Activated CD4-positive, alpha-beta T cell treated with anti-CD3 and anti-CD28 coated beads for 36 hours (primary cell): ENCODE results near the gene TASP1. TPM values are rescaled to one million over a fixed set of nuclear protein-coding genes. Genes with fewer than 3 reads are reported as not detected.
"Not testable (repeated sequence)": the region's sequence is repeated elsewhere in the genome, so short reads cannot be mapped to it uniquely, and the experiment has no call there.

Source experiments
- ATAC-seq: fragments of 200-7000 bp; cut with Tn5 transposase; one replicate; pipeline ENCODE4 v1.10.0; 2021; ENCODE audit warnings: mild to moderate bottlenecking, moderate library complexity
- CTCF ChIA-PET: fragments of 350-600 bp; sonication (Branson Sonifier 250); formaldehyde crosslinking; loops from one replicate; lab custom pipeline; 2021; ENCODE audit warnings: antibody characterized with exemption; lab: Charles Lee
- POLR2A ChIA-PET: fragments of 350-600 bp; sonication (Branson Sonifier 250); formaldehyde crosslinking; loops from one replicate; lab custom pipeline; 2021; ENCODE audit warnings: antibody characterized with exemption, inconsistent platforms; lab: Charles Lee
- DNase-seq: peaks from one replicate; pipeline ENCODE4 v3.0.0-alpha.2; 2020
- H3K27ac Mint-ChIP-seq: one replicate; pipeline ENCODE4 v1.8.0; 2021; ENCODE audit warnings: mixed read lengths
- H3K27me3 Mint-ChIP-seq: one replicate; pipeline ENCODE4 v1.8.0; 2021; ENCODE audit warnings: mixed read lengths
- H3K36me3 Mint-ChIP-seq: one replicate; pipeline ENCODE4 v1.8.0; 2021; ENCODE audit warnings: low read depth, mixed read lengths
- H3K4me1 Mint-ChIP-seq: one replicate; pipeline ENCODE4 v1.8.0; 2021; ENCODE audit warnings: mixed read lengths
- H3K4me3 Mint-ChIP-seq: one replicate; pipeline ENCODE4 v1.8.0; 2021; ENCODE audit warnings: mild to moderate bottlenecking, moderate library complexity, mixed read lengths
- H3K9me3 Mint-ChIP-seq: one replicate; pipeline ENCODE4 v1.8.0; 2021; ENCODE audit warnings: low read depth, mixed read lengths
- intact Hi-C, 2 experiments: fragments of 100-400 bp; cut with DNase I in 1 of 2; cut with micrococcal nuclease in 1 of 2; formaldehyde crosslinking; loops; one replicate each; pipeline versions ENCODE4 v1.14.2 to v1.15.1; 2022 to 2024; cut with DNase I, micrococcal nuclease
- total RNA-seq, 2 experiments: library from RNA; stranded (reverse); gene quantifications; one replicate each; pipeline ENCODE4 v1.2.3, GENCODE V29; 2021

TASP1 gene
- total RNA-seq, 2 experiments from 2014 or later: 8.5 to 10.1 TPM

DNA sequence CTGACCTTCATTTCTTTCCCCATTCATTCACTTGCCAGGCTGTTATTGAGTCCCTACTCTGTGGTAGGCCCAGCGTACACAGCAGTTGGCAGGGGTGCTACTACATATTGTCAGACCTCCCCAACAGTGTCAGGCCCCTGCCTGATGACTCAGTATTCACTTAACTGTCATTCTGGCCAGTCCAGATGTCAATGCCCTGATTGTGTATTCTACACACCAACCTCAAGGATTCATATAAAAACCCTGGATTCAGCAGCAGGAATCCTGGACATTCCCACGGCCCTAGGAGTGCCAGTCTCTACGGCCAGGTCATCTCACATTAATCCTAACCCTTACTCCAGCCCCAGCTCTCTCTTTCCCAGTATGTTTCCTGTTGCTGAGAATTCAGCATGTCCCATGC lies 151.5 kb downstream of the TASP1 start:
- H3K27me3 Mint-ChIP-seq: no peaks in the 10 kb centered on the region
- H3K36me3 Mint-ChIP-seq: peaks cover 26% of the 10 kb centered on the region
- intact Hi-C loops: no loop called here
- no peak for ATAC-seq
- DNase-seq: no peak
- peaks cover 3% of the 10 kb centered on the region for H3K9me3 Mint-ChIP-seq
- CTCF ChIA-PET: no interaction called here
- no peak overlapping the region for H3K27ac Mint-ChIP-seq
- no peak overlapping the region for H3K4me3 Mint-ChIP-seq
- POLR2A ChIA-PET: no interaction called here
- H3K4me1 Mint-ChIP-seq: no peaks in the 10 kb centered on the region

DNA sequence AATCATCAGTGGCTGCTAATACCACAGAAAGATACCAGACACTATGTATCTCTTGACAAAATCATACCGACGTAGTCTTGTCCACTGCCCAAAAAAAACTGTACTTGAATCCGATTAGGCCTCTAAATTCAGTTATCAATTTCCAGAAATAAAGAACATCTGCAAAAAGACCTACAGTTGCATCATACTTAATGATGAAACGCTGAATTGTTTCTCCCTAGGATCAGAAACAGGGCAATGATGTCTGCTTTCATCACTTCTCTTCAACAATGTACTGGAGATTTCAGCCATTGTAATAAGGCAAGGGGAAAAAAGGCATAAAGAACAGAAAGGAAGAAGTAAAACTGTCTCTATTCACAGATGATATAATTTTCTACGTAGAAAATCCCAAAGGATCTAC lies 152.0 kb downstream of the TASP1 start:
- Mint-ChIP-seq H3K27ac (no peak overlapping the region), H3K36me3 (peaks cover 31% of the 10 kb centered on the region), H3K4me1 (no peaks in the 10 kb centered on the region), H3K9me3 (peaks cover 3% of the 10 kb centered on the region), H3K27me3 (no peaks in the 10 kb centered on the region), H3K4me3 (no peak overlapping the region)
- ChIA-PET CTCF (no interaction called here), POLR2A (no interaction called here)
- ATAC-seq: no peak
- intact Hi-C loops: no loop called here
- DNase-seq: no peak

- CTCF ChIA-PET: interaction anchor here (1.0 kb wide), 1 partner anchor 61 kb away, joined by 3 read pairs; no protein-coding TSS in a partner anchor
- intact Hi-C loops: no loop called here
- POLR2A ChIA-PET: no interaction called here
- no peaks in the 10 kb centered on the region for H3K27me3 Mint-ChIP-seq
- DNase-seq (no peak), ATAC-seq (no peak)
- no peaks in the 10 kb centered on the region for H3K4me1 Mint-ChIP-seq
- H3K4me3 Mint-ChIP-seq: no peak overlapping the region
- no peak overlapping the region for H3K27ac Mint-ChIP-seq
- H3K9me3 Mint-ChIP-seq: peaks cover 3% of the 10 kb centered on the region
- H3K36me3 Mint-ChIP-seq: peaks cover 40% of the 10 kb centered on the region
Observed at GRCh38 chr20:13485576-13485975, 153.2 kb downstream of the TASP1 start.

DNA sequence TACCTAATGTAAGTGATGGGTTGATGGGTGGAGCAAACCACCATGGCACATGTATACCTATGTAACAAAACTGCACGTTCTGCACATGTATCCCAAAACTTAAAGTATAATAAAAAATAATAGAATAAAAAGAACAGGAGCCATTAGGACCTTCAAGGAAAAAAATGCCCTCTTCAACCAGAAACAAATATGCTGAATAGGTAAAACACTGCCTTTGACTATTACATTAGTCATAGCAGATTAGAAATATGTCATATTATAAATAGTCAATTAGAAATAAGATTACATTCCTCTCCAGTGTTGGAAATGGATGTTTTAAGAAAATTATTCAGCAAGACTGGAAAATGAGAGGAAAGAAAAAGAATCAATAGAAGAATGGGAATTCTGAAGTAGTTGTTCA lies 153.7 kb downstream of the TASP1 start:
- H3K4me3 Mint-ChIP-seq, ATAC-seq, DNase-seq, H3K9me3 Mint-ChIP-seq, POLR2A ChIA-PET, H3K4me1 Mint-ChIP-seq, H3K27ac Mint-ChIP-seq, intact Hi-C loops, H3K27me3 Mint-ChIP-seq: not testable (repeated sequence)
- CTCF ChIA-PET: interaction anchor here (1.0 kb wide), 1 partner anchor 62 kb away, joined by 3 read pairs; no protein-coding TSS in a partner anchor
- peaks cover 44% of the 10 kb centered on the region for H3K36me3 Mint-ChIP-seq

GRCh38 chr20:13483472-13483871 lies 155.3 kb downstream of the TASP1 start:
- POLR2A ChIA-PET, H3K27ac Mint-ChIP-seq, intact Hi-C loops, CTCF ChIA-PET, ATAC-seq, DNase-seq, H3K27me3 Mint-ChIP-seq, H3K4me1 Mint-ChIP-seq, H3K9me3 Mint-ChIP-seq, H3K4me3 Mint-ChIP-seq: not testable (repeated sequence)
- peaks cover 50% of the 10 kb centered on the region for H3K36me3 Mint-ChIP-seq

GRCh38 chr20:13478366-13478765 lies 160.4 kb downstream of the TASP1 start:
- DNase-seq (no peak), ATAC-seq (no peak)
- POLR2A ChIA-PET: no interaction called here
- Mint-ChIP-seq H3K27me3 (no peaks in the 10 kb centered on the region), H3K4me1 (peaks cover 3% of the 10 kb centered on the region), H3K9me3 (peaks cover 3% of the 10 kb centered on the region), H3K4me3 (no peak overlapping the region), H3K27ac (no peak overlapping the region), H3K36me3 (peaks cover 48% of the 10 kb centered on the region)
- CTCF ChIA-PET: no interaction called here
- intact Hi-C loops: no loop called here

GRCh38 chr20:13474467-13474866 lies 164.3 kb downstream of the TASP1 start:
- CTCF ChIA-PET: interaction anchor here (0.6 kb wide), 1 partner anchor 106 kb away, joined by 3 read pairs; no protein-coding TSS in a partner anchor
- no peak overlapping the region for H3K4me3 Mint-ChIP-seq
- H3K9me3 Mint-ChIP-seq: peaks cover 12% of the 10 kb centered on the region
- POLR2A ChIA-PET: no interaction called here
- no peaks in the 10 kb centered on the region for H3K27me3 Mint-ChIP-seq
- H3K4me1 Mint-ChIP-seq: peaks cover 3% of the 10 kb centered on the region
- H3K27ac Mint-ChIP-seq: no peak overlapping the region
- intact Hi-C loops: no loop called here
- DNase-seq (no peak), ATAC-seq (no peak)
- peaks cover 32% of the 10 kb centered on the region for H3K36me3 Mint-ChIP-seq

- Mint-ChIP-seq H3K9me3 (peaks cover 12% of the 10 kb centered on the region), H3K4me1 (no peaks in the 10 kb centered on the region), H3K27me3 (no peaks in the 10 kb centered on the region), H3K4me3 (no peak overlapping the region), H3K36me3 (peaks cover 27% of the 10 kb centered on the region), H3K27ac (no peak overlapping the region)
- intact Hi-C loops: no loop called here
- CTCF ChIA-PET: interaction anchor here (0.7 kb wide), 1 partner anchor 9 kb away, joined by 3 read pairs; no protein-coding TSS in a partner anchor
- ATAC-seq (no peak), DNase-seq (no peak)
- POLR2A ChIA-PET: no interaction called here
Observed at GRCh38 chr20:13469262-13469661, 169.5 kb downstream of the TASP1 start.

- CTCF ChIA-PET: interaction anchor here (0.7 kb wide), 1 partner anchor 10 kb away, joined by 4 read pairs; no protein-coding TSS in a partner anchor
- no peak for ATAC-seq
- H3K27me3 Mint-ChIP-seq: no peaks in the 10 kb centered on the region
- H3K9me3 Mint-ChIP-seq: peaks cover 12% of the 10 kb centered on the region
- H3K27ac Mint-ChIP-seq: no peak overlapping the region
- H3K36me3 Mint-ChIP-seq: peaks cover 25% of the 10 kb centered on the region
- POLR2A ChIA-PET: no interaction called here
- no peaks in the 10 kb centered on the region for H3K4me1 Mint-ChIP-seq
- no peak for DNase-seq
- intact Hi-C loops: no loop called here
- H3K4me3 Mint-ChIP-seq: no peak overlapping the region
Observed at GRCh38 chr20:13468166-13468565, 170.6 kb downstream of the TASP1 start.

- ChIA-PET POLR2A (no interaction called here), CTCF (no interaction called here)
- Mint-ChIP-seq H3K27me3 (no peaks in the 10 kb centered on the region), H3K36me3 (peaks cover 7% of the 10 kb centered on the region), H3K27ac (no peak overlapping the region), H3K4me1 (no peaks in the 10 kb centered on the region), H3K4me3 (no peak overlapping the region), H3K9me3 (no peaks in the 10 kb centered on the region)
- ATAC-seq (no peak), DNase-seq (no peak)
- intact Hi-C loops: no loop called here
Observed at GRCh38 chr20:13464702-13465101, 174.0 kb downstream of the TASP1 start.

DNA sequence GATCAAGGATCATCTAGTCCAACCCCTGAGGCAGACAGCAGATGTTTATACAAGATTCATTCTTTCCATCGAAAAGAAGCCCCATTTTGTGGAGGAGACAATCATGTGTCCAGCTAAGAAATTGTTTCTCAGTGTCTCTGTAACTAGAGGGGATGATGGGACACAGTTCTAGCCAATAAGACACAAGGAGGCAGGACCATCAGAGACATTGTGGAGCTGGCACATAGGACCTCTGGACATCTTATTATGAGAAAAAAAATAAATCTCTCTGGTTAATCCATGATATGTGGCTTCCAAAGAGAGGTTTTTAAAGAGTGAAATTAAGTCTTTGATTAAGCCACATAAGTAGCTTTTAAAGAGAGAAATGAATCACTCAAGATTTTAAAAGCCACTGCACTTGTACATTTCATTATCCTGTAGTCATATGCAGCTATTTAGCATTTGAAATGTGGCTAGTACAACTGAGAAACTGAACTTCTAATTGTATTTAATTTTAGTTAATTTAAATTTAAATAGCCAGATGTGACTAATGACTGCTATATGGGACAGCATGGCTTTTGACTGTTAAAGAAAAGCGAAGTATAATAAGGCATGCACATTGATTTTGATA lies 176.8 kb downstream of the TASP1 start:
- no peak overlapping the region for H3K27ac Mint-ChIP-seq
- no peaks in the 10 kb centered on the region for H3K4me1 Mint-ChIP-seq
- ATAC-seq (no peak), DNase-seq (no peak)
- H3K4me3 Mint-ChIP-seq: no peak overlapping the region
- intact Hi-C loops: no loop called here
- ChIA-PET POLR2A (no interaction called here), CTCF (interaction anchor here (0.7 to 2.4 kb wide), 4 partner anchors 10 to 159 kb away, joined by 3 to 10 read pairs (median 4); no protein-coding TSS in a partner anchor)
- H3K9me3 Mint-ChIP-seq: no peaks in the 10 kb centered on the region
- H3K36me3 Mint-ChIP-seq: peaks cover 4% of the 10 kb centered on the region
- H3K27me3 Mint-ChIP-seq: no peaks in the 10 kb centered on the region

DNA sequence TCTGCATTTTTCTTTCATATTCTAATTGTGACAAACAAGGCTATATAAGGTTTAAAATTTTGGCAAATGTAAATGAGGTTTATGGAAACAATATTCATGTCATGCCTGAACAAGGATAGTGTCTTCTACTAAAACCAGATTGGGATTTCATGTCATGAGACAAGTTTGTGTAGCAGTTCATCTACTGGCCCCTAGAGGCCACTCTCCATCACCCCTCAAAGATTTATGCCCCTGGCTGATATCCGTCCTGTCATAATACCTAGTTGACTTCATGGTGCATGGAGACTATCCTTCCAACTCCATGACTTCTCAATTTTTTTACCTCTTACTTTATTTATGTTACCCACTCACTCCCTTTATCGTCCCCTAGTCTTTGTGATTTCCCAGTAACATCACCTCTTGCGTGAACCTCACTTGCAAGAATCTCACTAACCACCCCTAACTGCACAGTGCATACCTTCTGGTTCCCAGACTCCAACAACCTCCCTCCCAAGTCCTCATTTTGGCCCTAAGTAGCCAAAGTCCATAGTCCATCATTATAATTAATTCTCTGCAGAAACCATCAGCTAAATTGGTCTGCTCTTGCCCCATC lies 179.8 kb downstream of the TASP1 start:
- no peaks in the 10 kb centered on the region for H3K4me1 Mint-ChIP-seq
- no peaks in the 10 kb centered on the region for H3K27me3 Mint-ChIP-seq
- no peaks in the 10 kb centered on the region for H3K9me3 Mint-ChIP-seq
- peaks cover 3% of the 10 kb centered on the region for H3K36me3 Mint-ChIP-seq
- H3K4me3 Mint-ChIP-seq: no peak overlapping the region
- H3K27ac Mint-ChIP-seq: no peak overlapping the region
- ATAC-seq: peak; percentile 63
- DNase-seq: peak; percentile 22
- ChIA-PET POLR2A (no interaction called here), CTCF (interaction anchor here (0.5 to 1.0 kb wide), 5 partner anchors 9 to 275 kb away, joined by 3 to 4 read pairs (median 3); no protein-coding TSS in a partner anchor)
- intact Hi-C loops: loop anchor here (1.0 to 5.0 kb wide), 4 partner anchors 87 to 328 kb away; partner anchors contain the start of gene NDUFAF5 (in 1 of the 2)
